ENCODE data around the gene NR5A2.

NR5A2 gene

DNA sequence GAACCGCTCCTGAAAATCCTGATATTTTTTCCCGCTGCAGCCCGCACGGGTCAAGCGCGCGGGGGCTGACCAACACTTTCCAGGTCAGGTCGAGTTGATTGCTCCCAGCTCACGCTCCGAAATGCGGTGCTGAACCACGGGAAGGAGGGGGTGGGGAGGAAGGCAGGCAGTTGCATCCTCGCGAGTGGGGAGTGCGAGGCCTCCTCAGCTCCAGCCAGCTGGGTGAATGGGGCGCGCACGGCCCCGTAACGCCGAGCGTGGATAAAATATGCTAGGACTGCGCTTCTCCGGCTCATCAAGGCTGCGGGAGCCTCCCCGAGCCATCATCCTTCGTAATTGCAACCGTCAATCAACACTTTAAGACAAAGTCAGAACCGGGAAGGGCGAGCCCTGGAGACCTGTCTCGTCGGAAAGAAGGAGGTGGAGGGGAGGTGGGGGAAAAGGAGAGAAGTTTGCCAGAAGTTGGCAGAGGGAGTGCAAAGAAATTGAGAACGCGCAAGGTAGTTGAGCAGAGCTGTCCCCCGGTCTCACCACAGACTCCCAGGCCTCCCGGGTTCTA is 8.0 kb downstream of the NR5A2 start:
- DNase-seq = no peak
- Histone ChIP-seq H3K27me3 (replicated peaks; ENCODE audit: control insufficient read depth, insufficient read depth, low read length, poor library complexity, severe bottlenecking) (peaks cover 55% of the 10 kb centered on the region), H3K27ac (ENCODE audit: insufficient read depth, low read length, poor library complexity, severe bottlenecking) (no peak overlapping the region), H3K4me1 (ENCODE audit: control insufficient read depth, insufficient read depth, low read length, poor library complexity, severe bottlenecking) (peaks cover 21% of the 10 kb centered on the region), H3K36me3 (ENCODE audit: control insufficient read depth, insufficient read depth, low read length) (no peaks in the 10 kb centered on the region), H3K4me3 (ENCODE audit: insufficient read depth, low read depth, low read length, poor library complexity, severe bottlenecking) (no peak overlapping the region), H3K9me3 (ENCODE audit: control insufficient read depth, low read length) (no peaks in the 10 kb centered on the region)

DNA sequence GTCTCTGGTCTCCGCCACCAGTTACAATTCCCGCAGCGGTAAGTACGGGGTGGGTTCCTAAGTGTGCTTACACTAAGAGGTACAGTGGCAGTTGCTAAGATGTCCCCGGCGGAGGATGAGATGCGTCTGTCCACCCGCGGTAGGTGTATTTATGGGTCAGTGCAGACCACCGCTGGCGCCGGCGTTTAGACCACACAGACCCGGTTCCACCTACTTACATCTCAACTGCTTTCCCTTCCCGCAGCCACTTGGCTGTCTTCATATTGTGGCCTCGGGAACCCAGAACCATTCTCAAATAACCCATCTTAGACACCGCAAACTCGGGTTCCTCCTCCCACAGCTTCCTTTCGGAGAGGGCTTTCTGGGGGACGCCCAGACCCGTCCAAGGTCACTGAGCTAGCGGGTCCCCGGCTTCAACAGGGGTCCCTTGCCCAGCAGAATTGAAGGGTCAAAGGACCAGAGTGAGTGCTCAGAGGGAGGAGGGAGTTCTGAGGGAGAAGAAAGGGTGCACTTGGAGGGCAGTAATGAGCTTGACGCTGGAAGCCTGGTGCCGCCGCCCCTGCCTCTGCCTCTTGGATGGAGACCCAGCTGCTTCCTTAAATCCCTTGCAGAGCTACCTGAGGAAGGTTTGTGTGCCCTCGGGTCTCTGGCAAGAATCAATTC is 8.6 kb downstream of the NR5A2 start:
- H3K4me3 ChIP-seq (ENCODE audit: insufficient read depth, low read depth, low read length, poor library complexity, severe bottlenecking) = no peak overlapping the region
- H3K36me3 ChIP-seq (ENCODE audit: control insufficient read depth, insufficient read depth, low read length) = no peaks in the 10 kb centered on the region
- DNase-seq = no peak
- H3K4me1 ChIP-seq (ENCODE audit: control insufficient read depth, insufficient read depth, low read length, poor library complexity, severe bottlenecking) = peaks cover 25% of the 10 kb centered on the region
- no peaks in the 10 kb centered on the region for H3K9me3 ChIP-seq (ENCODE audit: control insufficient read depth, low read length)
- no peak overlapping the region for H3K27ac ChIP-seq (ENCODE audit: insufficient read depth, low read length, poor library complexity, severe bottlenecking)
- peaks cover 58% of the 10 kb centered on the region for H3K27me3 ChIP-seq (replicated peaks; ENCODE audit: control insufficient read depth, insufficient read depth, low read length, poor library complexity, severe bottlenecking)

DNA sequence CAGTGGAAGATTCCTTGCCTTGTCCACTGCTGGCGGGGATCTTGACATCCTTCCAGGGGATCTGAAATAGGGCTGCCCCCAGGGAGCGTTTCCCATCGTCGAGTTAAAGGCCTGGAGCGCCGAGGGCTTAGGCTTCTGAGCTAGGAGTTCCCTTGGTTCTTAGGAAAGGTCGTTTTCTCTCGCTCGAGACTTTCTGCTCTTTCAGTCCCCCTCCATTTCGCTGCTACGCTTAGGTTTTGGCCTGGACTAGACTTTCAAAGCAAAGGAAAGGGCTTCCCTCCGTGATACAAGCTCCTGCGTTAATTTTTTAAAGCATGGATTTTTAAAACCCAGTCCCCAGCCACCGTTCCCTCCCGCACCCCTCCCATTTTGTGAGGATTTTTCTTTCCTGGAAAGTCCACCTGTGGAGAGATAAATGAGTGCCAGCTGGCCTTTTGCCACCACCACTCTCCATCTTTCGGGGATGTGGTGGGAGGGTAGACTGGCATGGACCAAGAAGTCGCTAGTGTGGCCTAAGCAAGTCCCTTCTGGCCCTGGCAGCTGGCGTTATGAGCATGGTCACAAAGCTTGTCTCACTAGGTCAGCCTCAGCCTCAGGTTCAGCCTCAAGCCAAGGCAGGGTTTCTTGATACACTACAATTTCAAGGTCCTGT is 9.2 kb downstream of the NR5A2 start:
- Histone ChIP-seq H3K4me3 (ENCODE audit: insufficient read depth, low read depth, low read length, poor library complexity, severe bottlenecking) (no peak overlapping the region), H3K27ac (ENCODE audit: insufficient read depth, low read length, poor library complexity, severe bottlenecking) (no peak overlapping the region), H3K36me3 (ENCODE audit: control insufficient read depth, insufficient read depth, low read length) (no peaks in the 10 kb centered on the region), H3K9me3 (ENCODE audit: control insufficient read depth, low read length) (no peaks in the 10 kb centered on the region), H3K4me1 (ENCODE audit: control insufficient read depth, insufficient read depth, low read length, poor library complexity, severe bottlenecking) (peaks cover 25% of the 10 kb centered on the region), H3K27me3 (replicated peaks; ENCODE audit: control insufficient read depth, insufficient read depth, low read length, poor library complexity, severe bottlenecking) (peaks cover 63% of the 10 kb centered on the region)
- no peak for DNase-seq

DNA sequence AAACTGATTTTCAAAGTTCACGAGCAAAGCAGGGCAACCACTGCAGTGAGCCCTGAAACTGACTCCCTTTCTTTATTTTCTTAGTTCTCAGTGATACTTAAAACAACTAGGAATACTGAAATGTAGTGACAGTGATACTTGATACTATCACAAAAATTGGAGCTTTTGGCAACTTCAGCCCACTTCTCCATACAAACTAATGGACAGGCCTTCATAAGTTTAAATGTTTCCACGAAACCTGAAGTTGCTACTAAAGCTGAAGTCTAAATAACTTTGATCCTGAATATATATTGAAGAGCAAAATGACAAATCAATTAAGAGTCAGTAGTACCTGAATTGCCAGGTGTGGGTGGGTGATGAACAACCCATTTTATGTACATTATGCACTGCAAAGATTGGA is 10.0 kb downstream of the NR5A2 start:
- Histone ChIP-seq H3K27me3 (replicated peaks; ENCODE audit: control insufficient read depth, insufficient read depth, low read length, poor library complexity, severe bottlenecking) (peaks cover 70% of the 10 kb centered on the region), H3K4me3 (ENCODE audit: insufficient read depth, low read depth, low read length, poor library complexity, severe bottlenecking) (no peak overlapping the region), H3K4me1 (ENCODE audit: control insufficient read depth, insufficient read depth, low read length, poor library complexity, severe bottlenecking) (peaks cover 25% of the 10 kb centered on the region), H3K27ac (ENCODE audit: insufficient read depth, low read length, poor library complexity, severe bottlenecking) (no peak overlapping the region), H3K9me3 (ENCODE audit: control insufficient read depth, low read length) (no peaks in the 10 kb centered on the region), H3K36me3 (ENCODE audit: control insufficient read depth, insufficient read depth, low read length) (no peaks in the 10 kb centered on the region)
- DNase-seq = no peak

DNA sequence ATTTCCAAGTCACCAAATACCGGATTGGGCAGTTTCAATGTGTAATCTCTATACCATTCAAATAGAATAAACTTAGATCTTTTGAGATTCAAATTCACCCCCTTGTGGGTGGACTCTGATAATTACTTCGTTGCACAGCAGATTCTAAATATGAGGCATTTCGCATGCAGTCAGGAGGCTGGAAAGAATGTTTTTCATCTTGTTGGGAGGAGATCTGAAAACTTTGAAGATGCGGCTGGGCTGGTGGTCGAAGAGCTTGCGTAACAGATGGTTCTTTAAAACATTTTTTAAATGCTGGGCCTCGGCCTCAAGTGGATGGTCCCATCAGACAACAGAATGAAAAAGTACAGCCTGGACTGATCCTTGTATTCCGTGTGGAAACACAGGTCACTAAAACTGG is 10.4 kb downstream of the NR5A2 start:
- no peaks in the 10 kb centered on the region for H3K9me3 ChIP-seq (ENCODE audit: control insufficient read depth, low read length)
- no peaks in the 10 kb centered on the region for H3K36me3 ChIP-seq (ENCODE audit: control insufficient read depth, insufficient read depth, low read length)
- peaks cover 25% of the 10 kb centered on the region for H3K4me1 ChIP-seq (ENCODE audit: control insufficient read depth, insufficient read depth, low read length, poor library complexity, severe bottlenecking)
- H3K27ac ChIP-seq (ENCODE audit: insufficient read depth, low read length, poor library complexity, severe bottlenecking) = no peak overlapping the region
- no peak overlapping the region for H3K4me3 ChIP-seq (ENCODE audit: insufficient read depth, low read depth, low read length, poor library complexity, severe bottlenecking)
- no peak for DNase-seq
- H3K27me3 ChIP-seq (replicated peaks; ENCODE audit: control insufficient read depth, insufficient read depth, low read length, poor library complexity, severe bottlenecking) = peaks cover 71% of the 10 kb centered on the region

DNA sequence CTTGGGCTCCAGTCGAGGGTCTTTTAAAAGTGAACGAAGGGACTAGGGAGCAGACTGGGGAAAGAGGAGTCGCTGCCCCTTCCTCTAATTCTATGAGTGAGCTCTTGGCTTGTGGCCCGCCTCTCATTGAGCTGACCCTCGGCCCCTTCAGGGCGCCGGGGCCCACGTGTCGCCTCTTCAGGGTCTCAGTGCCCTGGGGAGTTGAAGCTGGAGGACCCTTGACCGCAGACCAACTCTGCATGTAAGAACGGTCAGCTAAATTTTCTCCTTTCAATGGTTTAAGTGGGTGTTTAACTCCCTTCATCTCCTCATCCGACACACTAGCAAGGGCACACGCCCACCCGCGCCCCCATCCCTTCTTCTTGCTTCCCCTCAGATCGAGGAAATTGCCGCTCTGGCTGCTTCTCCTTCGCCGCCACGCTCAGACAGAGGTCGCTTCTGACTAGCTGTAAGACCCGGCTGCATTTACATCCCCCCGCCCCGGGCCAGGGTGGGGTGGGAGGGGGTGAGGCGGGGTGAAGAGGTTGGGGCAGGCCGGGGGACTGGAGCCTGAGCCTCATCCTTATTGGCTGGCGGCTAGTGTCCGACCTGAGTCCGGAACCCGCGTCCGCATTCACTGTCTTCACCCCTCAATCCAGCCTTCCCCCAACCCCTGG is 10.9 kb downstream of the NR5A2 start:
- no peak overlapping the region for H3K27ac ChIP-seq (ENCODE audit: insufficient read depth, low read length, poor library complexity, severe bottlenecking)
- H3K4me3 ChIP-seq (ENCODE audit: insufficient read depth, low read depth, low read length, poor library complexity, severe bottlenecking) = no peak overlapping the region
- no peak for DNase-seq
- peaks cover 72% of the 10 kb centered on the region for H3K27me3 ChIP-seq (replicated peaks; ENCODE audit: control insufficient read depth, insufficient read depth, low read length, poor library complexity, severe bottlenecking)
- H3K36me3 ChIP-seq (ENCODE audit: control insufficient read depth, insufficient read depth, low read length) = no peaks in the 10 kb centered on the region
- H3K4me1 ChIP-seq (ENCODE audit: control insufficient read depth, insufficient read depth, low read length, poor library complexity, severe bottlenecking) = peaks cover 29% of the 10 kb centered on the region
- H3K9me3 ChIP-seq (ENCODE audit: control insufficient read depth, low read length) = no peaks in the 10 kb centered on the region

DNA sequence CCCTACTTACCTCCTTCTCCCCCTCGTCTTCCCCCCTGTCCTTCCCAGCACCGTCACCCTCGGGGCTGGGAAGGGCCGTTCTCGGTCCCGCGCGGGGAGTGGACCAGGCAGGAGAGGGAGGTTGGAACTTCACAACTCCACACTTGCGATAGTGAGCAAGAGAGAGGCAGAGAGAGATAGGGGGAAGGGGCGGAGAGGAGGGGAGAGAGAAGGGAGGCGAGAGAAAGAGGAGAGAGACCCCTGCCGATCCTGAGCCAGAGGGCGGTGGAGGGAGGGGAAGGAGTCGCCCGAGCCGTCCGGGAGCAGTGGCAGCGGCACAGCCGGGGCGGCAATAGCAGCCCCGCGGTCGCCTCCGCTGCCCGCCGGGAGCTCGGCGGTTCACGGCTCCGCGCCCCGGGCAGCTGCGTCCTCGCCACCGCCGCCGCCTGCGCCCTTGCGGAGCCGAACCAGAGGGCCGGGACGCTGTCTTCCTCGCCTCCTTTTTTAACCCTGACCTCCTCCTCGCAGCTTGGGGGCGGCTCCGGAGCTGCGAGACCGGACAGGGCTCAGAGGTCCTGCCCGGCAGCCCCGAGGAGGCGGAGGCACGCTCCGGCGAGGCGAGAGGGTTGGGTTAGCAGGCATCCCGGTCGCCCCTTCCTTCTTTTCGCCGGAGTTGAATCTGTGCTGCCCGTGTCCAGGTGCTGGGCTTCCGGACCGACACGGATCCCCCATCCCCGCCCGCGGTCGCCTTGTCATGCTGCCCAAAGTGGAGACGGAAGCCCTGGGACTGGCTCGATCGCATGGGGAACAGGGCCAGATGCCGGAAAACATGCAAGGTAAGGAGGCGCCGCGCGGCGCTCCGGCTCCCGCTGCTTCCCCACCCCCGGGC is 11.7 kb downstream of the NR5A2 start:
- Histone ChIP-seq H3K4me3 (ENCODE audit: insufficient read depth, low read depth, low read length, poor library complexity, severe bottlenecking) (peak overlapping the region; percentile 42), H3K9me3 (ENCODE audit: control insufficient read depth, low read length) (no peaks in the 10 kb centered on the region), H3K4me1 (ENCODE audit: control insufficient read depth, insufficient read depth, low read length, poor library complexity, severe bottlenecking) (peaks cover 29% of the 10 kb centered on the region), H3K27ac (ENCODE audit: insufficient read depth, low read length, poor library complexity, severe bottlenecking) (no peak overlapping the region), H3K36me3 (ENCODE audit: control insufficient read depth, insufficient read depth, low read length) (no peaks in the 10 kb centered on the region), H3K27me3 (replicated peaks; ENCODE audit: control insufficient read depth, insufficient read depth, low read length, poor library complexity, severe bottlenecking) (peaks cover 73% of the 10 kb centered on the region)
- no peak for DNase-seq

DNA sequence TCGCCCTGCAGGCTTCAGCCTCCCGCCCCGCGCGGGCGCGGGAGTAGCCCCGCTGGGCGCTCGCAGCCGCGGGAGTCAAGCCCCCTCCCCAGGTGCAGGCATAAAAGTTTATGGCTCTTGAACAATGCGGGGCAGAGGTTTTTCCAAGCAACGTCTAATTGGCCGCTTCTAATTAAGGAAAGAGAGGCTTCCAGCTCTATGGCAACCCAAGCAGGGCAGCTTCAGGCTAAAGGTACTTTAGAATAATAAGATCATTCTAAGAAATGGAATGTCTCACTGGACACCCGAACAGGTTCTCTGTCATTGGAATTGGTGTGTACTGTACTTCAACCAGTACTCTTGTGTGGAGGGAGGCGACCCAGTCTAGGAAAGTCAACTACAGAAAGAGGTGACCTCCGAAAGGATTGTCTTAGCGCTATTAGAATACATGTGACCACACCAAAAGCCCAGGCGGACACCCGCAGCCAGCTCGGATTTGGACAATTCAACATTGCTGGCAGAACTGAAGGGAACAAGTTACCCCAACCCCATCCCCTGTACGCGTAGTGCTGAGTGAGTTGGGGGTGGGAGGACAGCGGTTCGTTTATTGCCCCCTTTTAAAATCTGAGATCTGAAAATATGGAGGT is 12.5 kb downstream of the NR5A2 start:
- Histone ChIP-seq H3K4me1 (ENCODE audit: control insufficient read depth, insufficient read depth, low read length, poor library complexity, severe bottlenecking) (peaks cover 25% of the 10 kb centered on the region), H3K27ac (ENCODE audit: insufficient read depth, low read length, poor library complexity, severe bottlenecking) (no peak overlapping the region), H3K4me3 (ENCODE audit: insufficient read depth, low read depth, low read length, poor library complexity, severe bottlenecking) (peak overlapping the region; percentile 42)

DNA sequence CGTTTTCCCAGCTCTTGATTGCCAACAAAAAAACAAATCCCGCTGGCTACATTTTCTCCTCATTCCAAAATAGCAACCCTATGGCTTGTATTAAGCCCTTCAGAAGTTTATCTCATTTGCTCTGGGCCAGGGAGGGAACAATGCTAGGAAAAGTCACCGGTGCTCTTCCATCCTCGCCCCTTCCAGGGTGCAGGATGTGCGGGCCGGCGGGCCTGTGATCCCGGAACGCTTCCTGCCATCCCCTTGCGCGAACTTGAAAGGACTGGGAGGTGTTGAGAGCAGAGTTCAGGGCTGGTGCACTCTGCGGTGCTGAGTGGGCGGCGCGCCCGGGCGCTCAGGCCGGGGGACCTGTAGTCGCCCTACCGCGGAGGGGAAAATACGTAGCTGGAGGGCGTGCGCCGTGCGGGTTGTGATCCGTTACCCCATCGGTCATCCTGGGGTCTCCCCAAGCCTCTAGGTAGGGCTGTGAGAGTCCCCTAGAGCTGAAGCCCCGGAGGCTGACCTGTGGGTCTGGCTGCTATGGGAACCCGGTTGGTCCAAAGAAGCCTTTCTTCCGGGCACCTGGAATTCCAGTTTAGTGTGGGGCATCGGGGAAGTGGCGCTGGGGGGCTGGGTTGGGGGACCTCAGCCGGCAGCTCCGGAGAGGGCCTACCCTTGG is 13.1 kb downstream of the NR5A2 start:
- no peak for DNase-seq
- H3K27ac ChIP-seq (ENCODE audit: insufficient read depth, low read length, poor library complexity, severe bottlenecking) = no peak overlapping the region

More for the DNA sequence above, 12.5 kb downstream of the NR5A2 start:
- Histone ChIP-seq H3K36me3 (ENCODE audit: control insufficient read depth, insufficient read depth, low read length) (no peaks in the 10 kb centered on the region), H3K9me3 (ENCODE audit: control insufficient read depth, low read length) (no peaks in the 10 kb centered on the region), H3K27me3 (replicated peaks; ENCODE audit: control insufficient read depth, insufficient read depth, low read length, poor library complexity, severe bottlenecking) (peaks cover 68% of the 10 kb centered on the region)
- DNase-seq = no peak

More for the DNA sequence above, 13.1 kb downstream of the NR5A2 start:
- H3K4me1 ChIP-seq (ENCODE audit: control insufficient read depth, insufficient read depth, low read length, poor library complexity, severe bottlenecking) = peaks cover 24% of the 10 kb centered on the region
- no peaks in the 10 kb centered on the region for H3K9me3 ChIP-seq (ENCODE audit: control insufficient read depth, low read length)
- H3K27me3 ChIP-seq (replicated peaks; ENCODE audit: control insufficient read depth, insufficient read depth, low read length, poor library complexity, severe bottlenecking) = peaks cover 67% of the 10 kb centered on the region
- H3K4me3 ChIP-seq (ENCODE audit: insufficient read depth, low read depth, low read length, poor library complexity, severe bottlenecking) = no peak overlapping the region
- H3K36me3 ChIP-seq (ENCODE audit: control insufficient read depth, insufficient read depth, low read length) = no peaks in the 10 kb centered on the region

Measured in effector memory CD4-positive, alpha-beta T cell (primary cell).